Colonic mucosa (tissue), 4 donors: Measurements from ENCODE around the gene SH3PXD2A. TPM values are rescaled to one million over a fixed set of nuclear protein-coding genes. Genes with fewer than 3 reads are reported as not detected.
A peak's percentile ranks its signal among the peaks of the same experiment; 100 is the strongest.

Experiments used
- DNase-seq: peaks from one replicate; pipeline ENCODE4 v3.0.0-alpha.2; 2020
- H3K27ac ChIP-seq: fragments of 200-600 bp; one replicate; pipeline ENCODE4 v1.8.0; 2021
- H3K27me3 ChIP-seq: fragments of 200-600 bp; one replicate; pipeline ENCODE4 v1.8.0; 2021
- H3K36me3 ChIP-seq: fragments of 200-600 bp; one replicate; pipeline ENCODE4 v1.8.0; 2021
- H3K4me1 ChIP-seq: fragments of 200-600 bp; one replicate; pipeline ENCODE4 v1.8.0; 2021; ENCODE audit warnings: mild to moderate bottlenecking
- H3K4me3 ChIP-seq: fragments of 200-600 bp; one replicate; pipeline ENCODE4 v1.8.0; 2021
- H3K9ac ChIP-seq, 2 donors: one replicate each; pipeline ENCODE4 v1.7.0; 2013; ENCODE audit warnings: control low read depth in 2 of 2, low read depth in 2 of 2, low read length in 2 of 2
- H3K9me3 ChIP-seq: fragments of 200-600 bp; one replicate; pipeline ENCODE4 v1.8.0; 2021
- CTCF ChIP-seq: fragments of 200-600 bp; IDR thresholded peaks from one replicate; pipeline ENCODE4 v1.8.0; 2022; ENCODE audit warnings: antibody characterized with exemption, mild to moderate bottlenecking
- intact Hi-C: fragments of 100-400 bp; cut with DNase I; formaldehyde crosslinking; loops from one replicate; pipeline ENCODE4 v1.14.1; 2022
- total RNA-seq, 2 donors: library from RNA; stranded (reverse); fragmentation: NEBNext Ultra II Directional in 1 of 2; extraction: Animal tissue kit (Norgen Biotek cat#: 25700) in 1 of 2; gene quantifications; one replicate each; pipeline ENCODE4 v1.2.1, GENCODE V29; 2021
- donor health status: healthy.
- donor health status: DM: no; HTN: no; CAD: no.
- donor health status: DM: no; HTN: no; CAD: no.

SH3PXD2A gene
- total RNA-seq, 2 donors from 2014 or later, result 37.5 to 40.8 TPM

GRCh38 chr10:103652599-103653281 lies 202.6 kb downstream of the SH3PXD2A start:
- Histone ChIP-seq H3K4me1 (peaks cover 29% of the 10 kb centered on the region), H3K27ac (peak overlapping the region; percentile 85), H3K9me3 (no peaks in the 10 kb centered on the region), H3K4me3 (no peak overlapping the region), H3K36me3 (no peaks in the 10 kb centered on the region), H3K9ac (peak overlapping the region in 1 of 2 donors; percentile 70), H3K27me3 (no peaks in the 10 kb centered on the region)
- DNase-seq, result peak; percentile 86
- TF ChIP-seq CTCF, result no peak
- intact Hi-C loops, result no loop called here

GRCh38 chr10:103651783-103652476 lies 203.4 kb downstream of the SH3PXD2A start:
- H3K9me3 ChIP-seq, result no peaks in the 10 kb centered on the region
- H3K4me1 ChIP-seq, result peaks cover 29% of the 10 kb centered on the region
- DNase-seq, result peak; percentile 88
- H3K27ac ChIP-seq, result peak overlapping the region; percentile 85
- H3K36me3 ChIP-seq, result no peaks in the 10 kb centered on the region
- H3K4me3 ChIP-seq, result no peak overlapping the region
- no peak for TF ChIP-seq CTCF
- no peaks in the 10 kb centered on the region for H3K27me3 ChIP-seq
- peak overlapping the region in 1 of 2 donors; percentile 70 for H3K9ac ChIP-seq
- intact Hi-C loops, result no loop called here

- intact Hi-C loops, result no loop called here
- H3K4me3 ChIP-seq, result no peak overlapping the region
- no peaks in the 10 kb centered on the region for H3K36me3 ChIP-seq
- H3K27ac ChIP-seq, result peak overlapping the region; percentile 85
- DNase-seq, result no peak
- TF ChIP-seq CTCF, result no peak
- H3K9me3 ChIP-seq, result no peaks in the 10 kb centered on the region
- peaks cover 29% of the 10 kb centered on the region for H3K4me1 ChIP-seq
- no peaks in the 10 kb centered on the region for H3K27me3 ChIP-seq
- peak overlapping the region in 1 of 2 donors; percentile 70 for H3K9ac ChIP-seq
Observed at GRCh38 chr10:103651333-103651732, 204.0 kb downstream of the SH3PXD2A start.

- Histone ChIP-seq H3K36me3 (no peaks in the 10 kb centered on the region), H3K4me1 (peaks cover 29% of the 10 kb centered on the region), H3K4me3 (no peak overlapping the region), H3K27ac (no peak overlapping the region), H3K27me3 (no peaks in the 10 kb centered on the region), H3K9ac (no peak overlapping the region), H3K9me3 (no peaks in the 10 kb centered on the region)
- DNase-seq, result no peak
- TF ChIP-seq CTCF, result no peak
- intact Hi-C loops, result no loop called here
Observed at GRCh38 chr10:103649654-103650423, 205.5 kb downstream of the SH3PXD2A start.
